ENCODE data around the gene SLF2. TPM values are rescaled to one million over a fixed set of nuclear protein-coding genes. Genes with fewer than 3 reads are reported as not detected.

Gene SLF2
- polyA plus RNA-seq, 4 donors = 31.4 to 47.1 (median 34.5) TPM

DNA sequence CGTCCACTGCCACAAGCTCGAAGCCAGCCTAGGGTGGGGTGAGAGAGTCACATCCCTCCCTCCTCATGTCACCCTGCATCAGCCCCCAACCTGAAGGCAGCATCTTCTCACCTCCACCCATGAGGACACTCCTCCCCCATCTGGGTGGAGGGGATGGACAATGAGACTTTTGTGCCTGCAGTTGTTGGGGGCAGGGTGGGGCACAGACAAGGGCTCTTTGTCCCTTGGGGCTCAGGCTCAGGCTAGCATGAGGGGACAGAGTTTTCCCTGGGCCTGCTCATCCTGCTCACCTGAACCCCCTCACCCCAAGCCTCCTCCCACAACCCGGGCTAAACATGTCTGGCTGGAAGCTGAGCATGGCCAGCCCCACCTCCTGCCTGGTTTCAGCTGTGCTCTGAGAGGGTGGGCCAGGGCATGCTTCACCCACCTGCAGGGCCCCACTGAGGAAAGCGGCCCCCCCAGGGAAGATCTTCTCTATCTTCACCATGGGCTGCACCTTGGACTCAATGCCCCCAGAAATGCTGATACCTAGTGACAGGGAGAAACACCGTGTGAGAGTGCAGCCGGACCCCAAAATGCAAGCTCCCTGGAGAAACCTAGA lies 96.2 kb downstream of the SLF2 start:
- DNase-seq (ENCODE audit: low read depth in 4 of 4, low spot score in 3 of 4) = no peak

- no peak for DNase-seq (ENCODE audit: low read depth in 4 of 4, low spot score in 3 of 4)
These were observed 97.6 kb downstream of the SLF2 start for GRCh38 chr10:101010329-101010728.

- no peak for DNase-seq (ENCODE audit: low read depth in 4 of 4, low spot score in 3 of 4)
These were observed 99.0 kb downstream of the SLF2 start for GRCh38 chr10:101011517-101012423.

DNA sequence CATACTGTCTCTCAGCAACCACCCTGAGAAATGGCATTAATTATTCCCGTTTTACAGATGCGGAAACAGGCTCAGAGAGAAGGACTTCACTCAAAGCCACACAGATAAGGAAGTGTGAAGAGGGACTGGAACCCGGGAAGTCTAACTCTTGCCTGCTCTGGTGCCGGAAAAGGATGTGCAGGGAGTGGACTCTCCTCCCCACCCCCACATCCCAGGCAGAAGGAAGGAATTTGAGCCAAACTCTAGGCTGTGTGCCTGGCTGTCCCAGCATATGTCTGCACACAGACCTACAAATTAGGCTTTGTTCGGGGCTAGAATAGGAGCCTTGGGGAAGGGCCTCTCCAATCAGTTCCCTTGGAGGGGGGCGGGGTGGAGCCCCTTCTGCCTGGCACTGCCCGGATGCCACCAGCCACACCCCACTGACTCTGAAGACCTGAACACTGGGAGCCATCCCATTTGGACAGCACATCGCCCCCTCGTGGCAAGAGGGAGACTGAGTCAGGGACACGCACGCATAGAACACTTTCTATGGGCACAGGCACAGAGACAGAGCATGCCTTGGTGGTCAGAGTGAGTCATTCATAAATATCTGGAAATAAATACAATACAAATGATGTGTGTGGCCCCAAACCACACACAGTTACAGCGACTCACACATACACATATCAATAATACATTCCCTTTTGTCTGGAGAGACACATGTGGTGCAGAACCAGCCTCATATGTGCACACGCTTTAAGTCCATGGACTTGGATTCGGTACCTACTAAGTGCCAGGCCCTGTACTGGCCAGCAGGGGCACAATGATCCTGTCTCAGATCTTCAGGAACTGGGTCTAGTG lies 100.0 kb downstream of the SLF2 start:
- peak in 2 of 4 donors; percentile 80 to 82 for DNase-seq (ENCODE audit: low read depth in 4 of 4, low spot score in 3 of 4)

DNA sequence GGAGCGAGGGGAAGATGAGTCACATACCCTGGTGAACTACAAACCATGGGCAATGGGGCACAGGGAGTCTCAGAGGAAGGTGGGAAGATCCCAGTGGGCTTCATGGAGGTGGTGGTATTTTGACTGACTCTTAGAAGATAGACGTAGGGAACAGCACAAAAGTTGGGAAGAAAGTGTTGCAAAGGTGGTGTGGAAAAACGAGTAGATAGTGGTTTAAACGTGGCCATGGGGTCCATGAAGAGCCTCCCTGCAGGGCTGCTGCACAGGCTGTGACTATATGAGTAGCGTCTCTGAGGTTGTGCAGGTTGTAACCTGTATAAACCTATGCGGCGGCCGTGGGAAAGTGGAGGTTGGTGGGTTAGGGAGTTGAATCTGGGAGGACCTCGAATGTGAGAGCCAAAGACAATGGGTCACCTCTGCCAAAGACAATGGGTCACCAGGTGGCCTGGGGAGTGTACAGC lies 100.6 kb downstream of the SLF2 start:
- DNase-seq (ENCODE audit: low read depth in 4 of 4, low spot score in 3 of 4) = no peak

- no peak for DNase-seq (ENCODE audit: low read depth in 4 of 4, low spot score in 3 of 4)
These were observed 101.6 kb downstream of the SLF2 start for GRCh38 chr10:101014230-101014884.

Other genes starting within 250 kb of the SLF2 start
- gene PAX2, start 167.4 kb upstream of the SLF2 start, polyA plus RNA-seq (ENCODE audit: insufficient read length in 4 of 4) = 100 to 1,000 TPM in 3 of 4 donors, 10 to 100 TPM in 1; 20.2 to 237 (median 161) TPM
- gene SEMA4G, start 56.5 kb downstream of the SLF2 start, polyA plus RNA-seq (ENCODE audit: insufficient read length in 4 of 4) = 10 to 100 TPM; 14.8 to 53.8 (median 45.3) TPM
- gene MRPL43, start 74.5 kb downstream of the SLF2 start, polyA plus RNA-seq (ENCODE audit: insufficient read length in 4 of 4) = 100 to 1,000 TPM in 1 of 4 donors, 10 to 100 TPM in 3; 71.4 to 116 (median 92.1) TPM
- gene TWNK, start 74.6 kb downstream of the SLF2 start, polyA plus RNA-seq (ENCODE audit: insufficient read length in 4 of 4) = 10 to 100 TPM in 3 of 4 donors, 1 to 10 TPM in 1; 9.6 to 15.9 (median 15.4) TPM
- gene LZTS2, start 86.8 kb downstream of the SLF2 start, polyA plus RNA-seq (ENCODE audit: insufficient read length in 4 of 4) = 10 to 100 TPM; 47.0 to 75.9 (median 48.5) TPM
- gene PDZD7, start 118.2 kb downstream of the SLF2 start, polyA plus RNA-seq (ENCODE audit: insufficient read length in 4 of 4) = 1 to 10 TPM; 1.3 to 2.9 (median 2.2) TPM
- 10 to 100 TPM; 16.7 to 30.3 (median 22.1) TPM for gene SFXN3, start 118.3 kb downstream of the SLF2 start, polyA plus RNA-seq (ENCODE audit: insufficient read length in 4 of 4)
- gene KAZALD1, start 149.0 kb downstream of the SLF2 start, polyA plus RNA-seq (ENCODE audit: insufficient read length in 4 of 4) = 10 to 100 TPM in 3 of 4 donors, 1 to 10 TPM in 1; 9.6 to 44.4 (median 12.9) TPM
- gene TLX1, start 218.3 kb downstream of the SLF2 start, polyA plus RNA-seq (ENCODE audit: insufficient read length in 4 of 4) = under 1 TPM in 2 of 4 donors, not detected in 2; 0.10 to 0.24 TPM